ENCODE data around the gene TRIM56.
"Not testable (repeated sequence)": the region's sequence is repeated elsewhere in the genome, so short reads cannot be mapped to it uniquely, and the experiment has no call there.

TRIM56 gene, protein sequence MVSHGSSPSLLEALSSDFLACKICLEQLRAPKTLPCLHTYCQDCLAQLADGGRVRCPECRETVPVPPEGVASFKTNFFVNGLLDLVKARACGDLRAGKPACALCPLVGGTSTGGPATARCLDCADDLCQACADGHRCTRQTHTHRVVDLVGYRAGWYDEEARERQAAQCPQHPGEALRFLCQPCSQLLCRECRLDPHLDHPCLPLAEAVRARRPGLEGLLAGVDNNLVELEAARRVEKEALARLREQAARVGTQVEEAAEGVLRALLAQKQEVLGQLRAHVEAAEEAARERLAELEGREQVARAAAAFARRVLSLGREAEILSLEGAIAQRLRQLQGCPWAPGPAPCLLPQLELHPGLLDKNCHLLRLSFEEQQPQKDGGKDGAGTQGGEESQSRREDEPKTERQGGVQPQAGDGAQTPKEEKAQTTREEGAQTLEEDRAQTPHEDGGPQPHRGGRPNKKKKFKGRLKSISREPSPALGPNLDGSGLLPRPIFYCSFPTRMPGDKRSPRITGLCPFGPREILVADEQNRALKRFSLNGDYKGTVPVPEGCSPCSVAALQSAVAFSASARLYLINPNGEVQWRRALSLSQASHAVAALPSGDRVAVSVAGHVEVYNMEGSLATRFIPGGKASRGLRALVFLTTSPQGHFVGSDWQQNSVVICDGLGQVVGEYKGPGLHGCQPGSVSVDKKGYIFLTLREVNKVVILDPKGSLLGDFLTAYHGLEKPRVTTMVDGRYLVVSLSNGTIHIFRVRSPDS

DNA sequence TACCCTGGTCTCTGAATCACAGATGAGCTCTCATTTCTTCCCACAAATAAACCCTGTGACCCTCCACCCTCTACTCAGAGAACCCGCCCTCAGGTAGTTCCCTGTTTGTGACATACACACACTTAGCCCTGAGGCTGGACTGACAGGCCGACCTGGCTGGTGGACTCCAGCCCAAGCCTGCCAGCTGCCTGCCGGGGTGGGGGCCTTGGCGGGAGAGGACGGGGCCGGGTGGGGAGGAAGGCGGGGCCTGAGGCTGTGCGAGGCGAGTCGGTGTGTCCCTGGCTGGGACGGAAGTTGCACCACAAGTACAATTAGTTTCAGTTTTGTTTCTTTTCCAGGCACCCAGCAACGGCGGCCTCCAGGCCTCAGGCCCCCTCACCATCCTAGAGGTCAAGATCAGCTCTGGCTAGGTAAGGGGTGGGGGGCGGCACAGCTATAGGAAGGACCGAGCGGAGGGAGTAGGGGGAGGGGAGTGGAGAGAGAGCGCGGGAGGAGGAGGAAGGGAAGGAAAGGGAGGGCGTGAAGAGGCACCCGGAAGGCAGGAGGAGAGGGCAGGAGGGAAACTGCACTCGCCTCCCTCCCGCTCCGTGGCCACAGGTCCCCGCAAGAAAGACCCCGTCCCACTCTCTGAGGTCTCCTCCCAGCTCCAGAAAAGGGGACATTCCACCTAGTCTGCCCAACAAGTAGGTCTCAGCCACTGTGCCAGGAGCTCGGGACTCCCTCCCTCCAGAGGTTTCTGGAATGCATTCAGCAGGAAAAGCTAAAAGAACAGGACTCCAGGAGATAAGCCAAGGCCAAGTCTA is at the start of gene TRIM56:
Gene TRIM56, plus strand, starts transcription at position 320 of the 803 bp plus-strand sequence. CDS start 1,832 bp downstream, outside the sequence.
- DNase-seq (ENCODE audit: low read depth in 2 of 2) = peak; percentile 60 to 70

DNA sequence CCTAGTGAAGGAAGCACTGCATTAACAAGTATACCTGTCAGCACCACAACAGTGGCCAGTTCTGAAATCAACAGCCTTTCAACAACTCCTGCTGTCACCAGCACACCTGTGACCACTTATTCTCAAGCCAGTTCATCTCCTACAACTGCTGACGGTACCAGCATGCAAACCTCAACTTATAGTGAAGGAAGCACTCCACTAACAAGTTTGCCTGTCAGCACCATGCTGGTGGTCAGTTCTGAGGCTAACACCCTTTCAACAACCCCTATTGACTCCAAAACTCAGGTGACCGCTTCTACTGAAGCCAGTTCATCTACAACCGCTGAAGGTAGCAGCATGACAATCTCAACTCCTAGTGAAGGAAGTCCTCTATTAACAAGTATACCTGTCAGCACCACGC is 49.3 kb upstream of the TRIM56 start:
- no peak for DNase-seq (ENCODE audit: low read depth in 2 of 2)

DNA sequence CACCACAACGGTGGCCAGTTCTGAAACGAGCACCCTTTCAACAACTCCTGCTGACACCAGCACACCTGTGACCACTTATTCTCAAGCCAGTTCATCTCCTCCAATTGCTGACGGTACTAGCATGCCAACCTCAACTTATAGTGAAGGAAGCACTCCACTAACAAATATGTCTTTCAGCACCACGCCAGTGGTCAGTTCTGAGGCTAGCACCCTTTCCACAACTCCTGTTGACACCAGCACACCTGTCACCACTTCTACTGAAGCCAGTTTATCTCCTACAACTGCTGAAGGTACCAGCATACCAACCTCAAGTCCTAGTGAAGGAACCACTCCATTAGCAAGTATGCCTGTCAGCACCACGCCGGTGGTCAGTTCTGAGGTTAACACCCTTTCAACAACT is 44.0 kb upstream of the TRIM56 start:
- not testable (repeated sequence) for DNase-seq (ENCODE audit: low read depth in 2 of 2)

DNA sequence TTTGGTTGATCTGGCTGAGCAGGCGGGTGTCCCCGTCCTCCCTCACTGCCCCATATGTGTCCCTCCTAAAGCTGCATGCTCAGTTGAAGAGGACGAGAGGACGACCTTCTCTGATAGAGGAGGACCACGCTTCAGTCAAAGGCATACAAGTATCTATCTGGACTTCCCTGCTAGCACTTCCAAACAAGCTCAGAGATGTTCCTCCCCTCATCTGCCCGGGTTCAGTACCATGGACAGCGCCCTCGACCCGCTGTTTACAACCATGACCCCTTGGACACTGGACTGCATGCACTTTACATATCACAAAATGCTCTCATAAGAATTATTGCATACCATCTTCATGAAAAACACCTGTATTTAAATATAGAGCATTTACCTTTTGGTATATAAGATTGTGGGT is 26.9 kb upstream of the TRIM56 start:
- DNase-seq (ENCODE audit: low read depth in 2 of 2) = peak; percentile 28 to 34

DNA sequence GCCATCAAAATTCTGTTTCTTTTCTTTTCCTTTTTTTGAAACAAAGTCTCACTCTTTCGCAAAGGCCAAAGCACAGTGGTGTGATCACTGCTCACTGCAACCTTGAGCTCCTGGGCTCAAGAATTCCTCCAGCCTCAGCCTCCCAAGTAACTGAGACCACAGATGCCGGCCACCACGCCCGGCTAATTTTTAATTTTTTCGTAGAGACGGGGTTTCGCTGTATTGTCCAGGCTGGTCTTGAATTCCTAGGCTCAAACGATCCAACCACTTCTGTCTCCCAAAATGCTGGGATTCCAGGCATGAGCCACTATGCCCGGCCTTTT is 25.7 kb upstream of the TRIM56 start:
- DNase-seq (ENCODE audit: low read depth in 2 of 2) = no peak

DNA sequence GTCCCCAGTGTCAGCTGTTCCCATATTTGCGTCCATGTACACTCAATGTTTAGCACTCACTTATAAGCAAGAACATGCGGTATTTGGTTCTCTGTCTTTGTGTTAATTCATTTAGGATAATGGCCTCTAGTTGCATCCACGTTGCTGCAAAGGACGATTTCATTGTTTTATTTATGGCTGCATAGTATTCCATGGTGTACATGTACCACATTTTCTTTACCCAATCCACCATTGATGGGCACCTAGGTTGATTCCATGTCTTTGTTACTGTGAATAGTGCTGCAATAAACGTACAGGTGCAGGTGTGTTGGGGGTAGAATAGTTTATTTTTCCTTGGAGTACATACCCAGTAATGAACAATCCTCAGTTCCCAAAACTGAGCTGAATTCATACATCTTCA is 24.3 kb upstream of the TRIM56 start:
- DNase-seq (ENCODE audit: low read depth in 2 of 2) = no peak

DNA sequence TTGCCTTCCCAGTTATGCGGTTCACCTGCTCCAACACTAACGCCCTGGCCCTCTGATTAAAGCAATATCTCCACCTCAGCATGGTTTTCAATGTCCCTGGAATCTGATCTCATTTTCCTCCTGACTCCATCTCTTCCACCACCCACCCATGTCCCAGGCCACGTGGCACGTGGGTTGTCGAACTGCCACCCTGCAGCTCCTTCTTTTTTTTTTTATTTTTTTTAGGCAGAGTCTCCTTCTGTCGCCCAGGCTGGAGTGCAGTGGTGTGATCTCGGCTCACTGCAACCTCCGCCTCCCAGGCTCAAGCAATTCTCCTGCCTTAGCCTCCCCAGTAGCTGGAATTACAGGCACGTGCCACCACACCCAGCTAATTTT is 21.1 kb upstream of the TRIM56 start:
- DNase-seq (ENCODE audit: low read depth in 2 of 2) = not testable (repeated sequence)

DNA sequence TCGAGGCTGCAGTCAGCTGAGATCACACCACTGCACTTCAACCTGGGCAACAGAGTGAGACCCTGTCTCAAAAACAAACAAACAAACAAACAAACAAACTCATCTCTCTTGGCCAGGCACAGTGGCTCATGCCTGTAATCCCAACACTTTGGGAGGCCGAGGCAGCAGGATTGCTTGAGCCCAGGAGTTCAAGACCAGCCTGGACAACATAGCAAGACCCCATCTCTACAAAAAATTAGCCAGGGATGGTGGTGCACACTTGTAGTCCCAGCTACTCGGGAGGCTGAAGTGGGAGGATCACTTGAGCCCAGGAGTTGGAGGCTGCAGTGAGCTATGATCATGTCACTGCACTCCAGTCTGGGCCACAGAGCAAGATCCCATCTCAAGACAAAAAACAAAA is 20.1 kb upstream of the TRIM56 start:
- not testable (repeated sequence) for DNase-seq (ENCODE audit: low read depth in 2 of 2)

DNA sequence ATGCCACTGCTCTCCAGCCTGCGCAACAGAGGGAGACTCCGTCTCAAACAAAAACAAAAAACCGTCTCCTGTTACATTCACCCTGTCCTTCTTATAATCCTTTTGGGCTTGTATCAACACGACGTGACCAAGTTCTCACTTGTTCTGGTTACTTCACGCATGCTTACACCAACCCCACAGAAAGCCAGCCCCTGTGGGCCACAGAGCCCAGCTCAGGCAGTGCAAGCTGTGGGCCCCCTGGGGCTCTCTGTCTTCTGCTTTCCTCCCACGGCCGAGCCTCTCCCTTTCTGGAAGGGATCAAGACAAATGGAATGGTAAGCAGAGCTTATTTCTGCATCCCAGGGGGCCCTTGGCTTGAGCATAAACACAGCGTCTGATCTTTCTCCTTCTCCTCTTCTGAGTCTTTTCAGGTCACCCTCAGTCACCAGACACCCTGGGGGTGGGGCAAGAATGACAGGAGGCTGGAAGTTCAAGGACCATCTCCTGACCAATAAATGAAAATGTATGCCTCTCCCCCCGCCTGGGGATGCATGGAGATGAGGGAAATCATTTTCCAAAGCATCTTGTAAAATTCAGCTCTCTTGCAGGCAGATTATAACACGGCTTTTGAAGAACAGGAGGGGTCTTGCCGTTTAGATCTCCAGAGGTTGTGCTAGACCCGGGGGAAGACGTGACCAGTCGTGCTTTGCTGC is 19.0 kb upstream of the TRIM56 start:
- no peak for DNase-seq (ENCODE audit: low read depth in 2 of 2)

DNA sequence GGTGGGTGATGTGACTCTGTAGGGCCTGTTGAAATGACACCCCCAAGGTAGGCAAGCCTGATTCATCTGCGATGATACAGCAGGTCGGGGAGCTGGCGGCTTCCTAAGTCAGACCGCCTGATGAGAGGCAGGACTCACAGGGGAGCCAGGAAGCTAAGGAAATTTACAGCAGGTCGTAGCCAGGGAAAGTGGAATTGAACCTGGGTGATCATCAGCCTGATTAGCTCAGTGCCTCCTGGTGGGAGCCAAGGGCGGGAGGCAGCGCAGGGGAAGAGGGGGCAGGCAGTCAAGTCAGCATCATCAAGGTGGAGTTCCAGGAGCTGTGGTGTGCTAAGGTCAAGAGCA is 18.5 kb upstream of the TRIM56 start:
- no peak for DNase-seq (ENCODE audit: low read depth in 2 of 2)

DNA sequence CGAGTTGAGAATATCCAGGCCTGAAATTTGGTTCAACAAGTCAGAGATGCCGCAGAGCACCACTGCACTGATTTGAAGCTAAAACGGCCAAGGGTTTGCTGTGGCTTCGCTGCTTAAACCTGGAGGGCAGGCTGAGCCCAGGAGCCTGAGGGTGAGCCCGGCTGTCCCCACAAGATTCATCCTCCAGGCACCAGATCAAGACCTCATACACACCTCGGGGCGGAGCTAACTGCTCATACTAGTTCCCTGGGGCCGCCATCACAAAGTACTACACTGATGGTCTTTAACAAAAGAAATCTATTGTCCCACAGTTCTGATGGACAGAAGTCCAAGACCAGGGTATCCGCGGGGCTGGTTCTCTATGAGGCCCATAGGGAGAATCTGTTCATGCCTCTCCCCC is 16.9 kb upstream of the TRIM56 start:
- no peak for DNase-seq (ENCODE audit: low read depth in 2 of 2)

DNA sequence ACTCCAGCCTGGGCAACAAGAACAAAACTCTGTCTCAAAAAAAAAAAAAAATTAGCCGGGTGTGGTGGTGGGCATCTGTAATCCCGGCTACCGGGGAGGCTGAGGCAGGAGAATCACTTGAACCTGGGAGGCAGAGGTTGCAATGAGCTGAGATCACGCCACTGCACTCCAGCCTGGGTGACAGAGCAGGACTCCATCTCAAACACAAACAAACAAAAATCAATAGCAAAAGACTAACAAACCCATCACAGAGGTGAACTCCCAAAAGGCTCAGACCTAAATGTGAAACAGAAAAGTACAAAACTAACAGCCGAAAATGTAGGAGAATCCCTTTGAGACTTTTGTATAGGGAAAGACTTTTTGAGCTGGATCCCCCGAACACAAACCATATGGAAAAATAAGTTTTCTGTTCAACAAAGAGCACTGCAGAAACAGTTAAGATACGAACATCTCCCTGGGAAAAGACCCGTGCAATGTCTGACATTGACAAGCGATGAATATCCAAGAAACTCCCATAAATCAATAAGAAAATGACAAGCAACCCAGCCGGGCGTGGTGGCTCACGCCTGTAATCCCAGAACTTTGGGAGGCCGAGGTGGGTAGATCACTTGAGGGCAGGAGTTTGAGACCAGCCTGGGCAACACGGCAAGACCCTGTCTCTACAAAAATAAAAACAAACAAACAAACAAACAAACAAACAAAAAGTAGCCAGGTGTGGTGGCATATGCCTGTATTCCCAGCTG is 13.7 kb upstream of the TRIM56 start:
- DNase-seq (ENCODE audit: low read depth in 2 of 2) = not testable (repeated sequence)

DNA sequence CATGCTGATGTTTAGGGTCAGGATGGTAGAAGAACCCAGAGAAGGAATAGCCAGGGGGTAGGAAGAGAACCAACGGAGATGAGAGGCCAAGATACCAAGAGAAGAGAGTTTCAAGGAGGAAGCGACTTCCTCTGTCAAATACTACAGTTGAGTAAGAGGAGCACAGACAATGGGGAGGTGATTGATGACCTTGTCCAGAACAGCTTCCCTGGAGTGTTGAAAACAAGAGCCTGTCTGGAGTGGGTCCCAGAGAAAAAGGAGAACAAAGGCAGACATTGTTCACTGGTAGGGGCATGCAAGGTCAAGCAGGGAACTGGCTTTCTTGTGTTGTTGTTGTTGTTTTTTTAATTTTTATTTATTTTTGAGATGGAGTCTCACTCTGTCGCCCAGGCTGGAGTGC is 9.6 kb upstream of the TRIM56 start:
- no peak for DNase-seq (ENCODE audit: low read depth in 2 of 2)

DNA sequence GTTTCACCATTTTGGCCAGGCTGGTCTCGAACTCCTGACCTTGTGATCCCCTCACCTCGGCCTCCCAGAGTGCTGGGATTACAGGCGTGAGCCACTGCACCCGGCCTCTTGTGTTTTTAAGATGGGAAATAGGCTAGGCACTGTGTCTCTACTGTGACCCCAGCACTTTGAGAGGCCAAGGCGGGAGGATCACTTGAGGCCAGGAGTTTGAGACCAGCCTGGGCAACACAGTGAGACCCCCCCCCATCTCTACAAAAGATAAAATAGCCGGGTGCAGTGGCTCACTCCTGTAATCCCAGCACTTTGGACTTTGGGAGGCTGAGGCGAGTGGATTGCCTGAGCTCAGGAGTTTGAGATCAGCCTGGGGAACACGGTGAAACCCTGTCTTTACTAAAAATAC is 9.1 kb upstream of the TRIM56 start:
- not testable (repeated sequence) for DNase-seq (ENCODE audit: low read depth in 2 of 2)

DNA sequence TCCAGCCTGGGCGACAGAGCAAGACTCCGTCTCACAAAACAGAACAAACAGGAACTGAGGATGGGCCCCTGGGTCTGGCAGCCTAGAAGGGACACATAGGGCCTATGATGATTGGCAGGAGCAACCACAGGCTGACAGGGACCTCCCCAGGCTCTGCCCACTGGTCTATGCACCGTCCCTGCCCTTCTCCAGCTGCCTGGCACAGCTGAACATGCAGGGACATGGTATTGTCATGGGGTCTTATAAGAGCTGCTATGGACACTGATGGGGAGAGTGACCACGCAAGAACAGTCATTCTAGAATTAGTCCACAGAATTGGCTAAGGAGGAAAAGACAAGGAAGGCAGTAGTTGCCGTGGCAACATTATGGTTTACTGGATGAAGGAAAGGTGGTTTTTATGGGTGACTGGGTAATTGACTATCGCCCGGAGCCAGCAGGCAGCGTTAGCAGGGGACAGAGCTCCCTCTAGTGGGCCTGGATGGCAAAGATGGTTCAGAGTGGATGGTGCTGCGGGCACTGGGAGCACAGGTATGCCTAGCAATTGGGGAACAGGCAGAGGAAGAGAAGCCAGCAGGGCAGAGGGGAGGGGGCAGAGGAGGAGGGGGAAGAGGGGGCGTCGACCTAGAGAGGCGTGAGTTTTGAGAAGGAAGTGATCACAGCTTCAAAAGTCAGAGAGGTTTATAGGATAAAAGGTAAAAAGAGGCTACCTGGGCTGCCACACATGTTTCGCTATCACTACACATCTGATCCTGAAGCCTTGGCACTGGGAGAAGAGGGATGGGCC is 7.8 kb upstream of the TRIM56 start:
- peak; percentile 60 to 78 for DNase-seq (ENCODE audit: low read depth in 2 of 2)

DNA sequence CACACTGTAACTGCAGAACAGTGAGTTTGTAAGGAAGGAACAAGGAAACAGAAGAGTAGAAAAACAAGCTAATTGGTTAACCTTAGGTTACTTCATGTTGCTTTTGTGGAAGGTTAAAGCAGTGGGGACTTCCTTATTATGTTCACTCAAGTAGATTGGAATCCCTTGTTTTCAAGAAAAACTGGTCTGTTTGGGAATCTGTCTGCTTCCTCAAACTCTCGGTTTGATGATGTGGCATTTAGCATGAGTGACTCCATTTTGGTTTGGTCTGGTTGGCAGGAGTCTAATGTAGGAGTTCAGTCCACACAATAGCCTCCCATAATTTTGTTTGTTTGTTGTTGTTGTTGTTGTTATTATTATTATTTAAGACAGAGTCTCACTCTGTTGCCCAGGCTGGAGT is 3.8 kb upstream of the TRIM56 start:
- no peak for DNase-seq (ENCODE audit: low read depth in 2 of 2)

DNA sequence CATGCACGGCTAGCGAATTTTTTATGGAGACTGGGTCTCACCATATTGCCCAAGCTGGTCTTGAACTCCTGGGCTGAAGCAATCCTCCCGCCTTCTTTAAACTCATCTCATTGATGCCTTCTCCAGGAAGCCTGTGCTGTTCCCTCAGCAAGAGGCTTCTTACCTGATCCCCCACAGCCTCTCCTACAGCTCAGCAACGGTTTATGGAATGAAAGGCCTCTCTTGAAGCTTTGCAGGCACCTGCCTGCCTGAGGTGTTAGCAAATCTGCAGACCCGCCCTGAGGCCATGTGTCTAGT is 468 bp upstream of the TRIM56 start:
- no peak for DNase-seq (ENCODE audit: low read depth in 2 of 2)

DNA sequence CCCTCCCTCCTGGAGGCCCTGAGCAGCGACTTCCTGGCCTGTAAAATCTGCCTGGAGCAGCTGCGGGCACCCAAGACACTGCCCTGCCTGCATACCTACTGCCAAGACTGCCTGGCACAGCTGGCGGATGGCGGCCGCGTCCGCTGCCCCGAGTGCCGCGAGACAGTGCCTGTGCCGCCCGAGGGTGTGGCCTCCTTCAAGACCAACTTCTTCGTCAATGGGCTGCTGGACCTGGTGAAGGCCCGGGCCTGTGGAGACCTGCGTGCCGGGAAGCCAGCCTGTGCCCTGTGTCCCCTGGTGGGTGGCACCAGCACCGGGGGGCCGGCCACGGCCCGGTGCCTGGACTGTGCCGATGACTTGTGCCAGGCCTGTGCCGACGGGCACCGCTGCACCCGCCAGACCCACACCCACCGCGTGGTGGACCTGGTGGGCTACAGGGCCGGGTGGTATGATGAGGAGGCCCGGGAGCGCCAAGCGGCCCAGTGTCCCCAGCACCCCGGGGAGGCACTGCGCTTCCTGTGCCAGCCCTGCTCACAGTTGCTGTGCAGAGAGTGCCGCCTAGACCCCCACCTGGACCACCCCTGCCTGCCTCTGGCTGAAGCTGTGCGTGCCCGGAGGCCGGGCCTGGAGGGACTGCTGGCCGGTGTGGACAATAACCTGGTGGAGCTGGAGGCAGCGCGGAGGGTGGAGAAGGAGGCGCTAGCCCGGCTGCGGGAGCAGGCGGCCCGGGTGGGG is 2.2 kb downstream of the TRIM56 start:
- no peak for DNase-seq (ENCODE audit: low read depth in 2 of 2)

DNA sequence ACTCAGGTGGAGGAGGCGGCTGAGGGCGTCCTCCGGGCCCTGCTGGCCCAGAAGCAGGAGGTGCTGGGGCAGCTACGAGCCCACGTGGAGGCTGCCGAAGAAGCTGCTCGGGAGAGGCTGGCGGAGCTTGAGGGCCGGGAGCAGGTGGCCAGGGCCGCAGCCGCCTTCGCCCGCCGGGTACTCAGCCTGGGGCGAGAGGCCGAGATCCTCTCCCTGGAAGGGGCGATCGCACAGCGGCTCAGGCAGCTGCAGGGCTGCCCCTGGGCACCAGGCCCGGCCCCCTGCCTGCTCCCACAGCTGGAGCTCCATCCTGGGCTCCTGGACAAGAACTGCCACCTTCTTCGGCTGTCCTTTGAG is 2.8 kb downstream of the TRIM56 start:
- DNase-seq (ENCODE audit: low read depth in 2 of 2) = no peak

DNA sequence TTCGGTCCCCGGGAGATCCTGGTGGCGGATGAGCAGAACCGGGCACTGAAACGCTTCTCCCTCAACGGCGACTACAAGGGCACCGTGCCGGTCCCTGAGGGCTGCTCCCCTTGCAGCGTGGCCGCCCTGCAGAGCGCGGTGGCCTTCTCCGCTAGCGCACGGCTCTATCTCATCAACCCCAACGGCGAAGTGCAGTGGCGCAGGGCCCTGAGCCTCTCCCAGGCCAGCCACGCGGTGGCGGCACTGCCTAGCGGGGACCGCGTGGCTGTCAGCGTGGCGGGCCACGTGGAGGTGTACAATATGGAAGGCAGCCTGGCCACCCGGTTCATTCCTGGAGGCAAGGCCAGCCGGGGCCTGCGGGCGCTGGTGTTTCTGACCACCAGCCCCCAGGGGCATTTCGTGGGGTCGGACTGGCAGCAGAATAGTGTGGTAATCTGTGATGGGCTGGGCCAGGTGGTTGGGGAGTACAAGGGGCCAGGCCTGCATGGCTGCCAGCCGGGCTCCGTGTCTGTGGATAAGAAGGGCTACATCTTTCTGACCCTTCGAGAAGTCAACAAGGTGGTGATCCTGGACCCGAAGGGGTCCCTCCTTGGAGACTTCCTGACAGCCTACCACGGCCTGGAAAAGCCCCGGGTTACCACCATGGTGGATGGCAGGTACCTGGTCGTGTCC is 3.7 kb downstream of the TRIM56 start:
- no peak for DNase-seq (ENCODE audit: low read depth in 2 of 2)

Measured in stimulated activated CD8-positive, alpha-beta memory T cell treated with anti-CD3 and anti-CD28 coated beads, Interleukin-2, amount 100 ng/mL, for 48 hours (primary cell).